Sigmoid colon (tissue), 7 donors: ENCODE measurements around the gene NVL. TPM values are rescaled to one million over a fixed set of nuclear protein-coding genes. Genes with fewer than 3 reads are reported as not detected.

Experiments used
- DNase-seq: peaks from one replicate; pipeline ENCODE4 v3.0.0-alpha.2; 2019
- H3K27ac ChIP-seq, 4 donors: fragments of 200-600 bp; sonication (generic); one replicate each; pipeline ENCODE4 v1.5.1; 2016 to 2019; ENCODE audit warnings: mild to moderate bottlenecking in 1 of 4
- H3K27me3 ChIP-seq, 3 donors: fragments of 200-600 bp; sonication (generic); one replicate each; pipeline ENCODE4 v1.5.1; 2019; ENCODE audit warnings: mild to moderate bottlenecking in 1 of 3
- H3K36me3 ChIP-seq, 4 donors: fragments of 200-600 bp; sonication (generic); one replicate each; pipeline ENCODE4 v1.5.1; 2016 to 2019
- H3K4me1 ChIP-seq, 4 donors: fragments of 200-600 bp; sonication (generic); one replicate each; pipeline ENCODE4 v1.5.1; 2017 to 2019
- H3K4me3 ChIP-seq, 4 donors: fragments of 200-600 bp; sonication (generic); one replicate each; pipeline ENCODE4 v1.5.1; 2017 to 2019; ENCODE audit warnings: mild to moderate bottlenecking in 2 of 4, moderate library complexity in 1 of 4
- H3K9me3 ChIP-seq, 4 donors: fragments of 200-600 bp in 3 of 4; sonication (generic) in 3 of 4; one replicate each; pipeline versions ENCODE4 v1.5.1 to v1.6.1; 2013 to 2019
- CTCF ChIP-seq, 4 experiments: fragments of 450-650 bp in 3 of 4; fragments of 200-600 bp in 1 of 4; IDR thresholded peaks; one replicate each; pipeline ENCODE4 v1.5.1; 2016 to 2019; ENCODE audit warnings: antibody characterized with exemption in 4 of 4, mild to moderate bottlenecking in 3 of 4, moderate library complexity in 2 of 4
- EP300 ChIP-seq, 4 donors: sonication (generic); formaldehyde crosslinking; IDR thresholded peaks; one replicate each; pipeline ENCODE4 v1.6.1; 2017; ENCODE audit warnings: antibody characterized with exemption in 4 of 4
- POLR2A ChIP-seq, 2 donors: fragments of 450-650 bp; IDR thresholded peaks; one replicate each; pipeline ENCODE4 v1.6.1; 2016; ENCODE audit warnings: antibody characterized with exemption in 2 of 2, mild to moderate bottlenecking in 2 of 2, moderate library complexity in 2 of 2
- POLR2AphosphoS5 ChIP-seq, 4 donors: sonication (generic); formaldehyde crosslinking; IDR thresholded peaks; one replicate each; pipeline ENCODE4 v1.6.1; 2017; ENCODE audit warnings: antibody characterized with exemption in 4 of 4
- WGBS, 2 donors: extraction: QIAGEN DNeasy Blood & Tissue Kit; methylation state at CpG; one replicate each; pipeline ENCODE4 v1.1.7; 2013; 5-methylcytosine and 5-hydroxymethylcytosine counted together
- intact Hi-C: fragments of 100-400 bp; cut with DNase I; formaldehyde crosslinking; loops from one replicate; pipeline ENCODE4 v1.15.1; 2023
- polyA plus RNA-seq, 3 donors: library from polyadenylated mRNA; stranded (reverse); fragments of 200-250 nt; gene quantifications; one replicate each; pipeline ENCODE4 v1.2.3, GENCODE V29; 2013
- total RNA-seq, 4 donors: library from RNA; depleted of rRNA; stranded (reverse); fragments of >200 nt; gene quantifications; one replicate each; pipeline ENCODE4 v1.1.0, GENCODE V29; 2016
- donor health status: healthy with polysubstance abuse.
- donor health status: Bipolar disorder and iron deficiency.
- donor health status: healthy.

The NVL gene
- total and polyA plus RNA-seq, 7 donors, result 21.4 to 32.4 (median 25.0) TPM

GRCh38 chr1:224301391-224301790 is 28.6 kb downstream of the NVL start:
- no peaks in the 10 kb centered on the region for H3K27me3 ChIP-seq
- intact Hi-C loops, result no loop called here
- 95 to 98% methylated on average over 1 of the region's 1 CpG for WGBS, 2 donors
- no peak for TF ChIP-seq CTCF (IDR thresholded peaks at IDR 0.05)
- H3K9me3 ChIP-seq, result no peaks in the 10 kb centered on the region
- peaks cover 41 to 100% (median 44%) of the 10 kb centered on the region in 4 donors for H3K36me3 ChIP-seq
- no peaks in the 10 kb centered on the region for H3K4me1 ChIP-seq
- DNase-seq, result no peak
- no peak overlapping the region for H3K4me3 ChIP-seq
- H3K27ac ChIP-seq, result no peak overlapping the region

GRCh38 chr1:224300346-224300745 is 29.6 kb downstream of the NVL start:
- no peak overlapping the region for H3K27ac ChIP-seq
- intact Hi-C loops, result no loop called here
- H3K9me3 ChIP-seq, result no peaks in the 10 kb centered on the region
- DNase-seq, result no peak
- H3K27me3 ChIP-seq, result no peaks in the 10 kb centered on the region
- H3K36me3 ChIP-seq, result peaks cover 41 to 100% (median 47%) of the 10 kb centered on the region in 4 donors
- 75 to 80% methylated on average over 2 of the region's 2 CpGs for WGBS, 2 donors
- H3K4me3 ChIP-seq, result no peak overlapping the region
- TF ChIP-seq POLR2AphosphoS5 (IDR thresholded peaks at IDR 0.05), result no peak
- no peak for TF ChIP-seq CTCF (IDR thresholded peaks at IDR 0.05)
- no peak for TF ChIP-seq EP300 (IDR thresholded peaks at IDR 0.05)
- no peak for TF ChIP-seq POLR2A (IDR thresholded peaks at IDR 0.05)
- no peaks in the 10 kb centered on the region for H3K4me1 ChIP-seq

GRCh38 chr1:224298346-224299330 is 31.3 kb downstream of the NVL start:
- DNase-seq, result no peak
- Histone ChIP-seq H3K27ac (no peak overlapping the region), H3K27me3 (no peaks in the 10 kb centered on the region), H3K36me3 (peaks cover 29 to 100% (median 48%) of the 10 kb centered on the region in 4 donors), H3K4me3 (no peak overlapping the region), H3K9me3 (no peaks in the 10 kb centered on the region), H3K4me1 (no peaks in the 10 kb centered on the region)
- WGBS, 2 donors, result 31 to 76% methylated on average over 8 of the region's 8 CpGs
- intact Hi-C loops, result no loop called here
- TF ChIP-seq EP300 (IDR thresholded peaks at IDR 0.05), result no peak

- H3K4me1 ChIP-seq, result no peaks in the 10 kb centered on the region
- no peak for TF ChIP-seq CTCF (IDR thresholded peaks at IDR 0.05)
- TF ChIP-seq EP300 (IDR thresholded peaks at IDR 0.05), result no peak
- no peak for TF ChIP-seq POLR2AphosphoS5 (IDR thresholded peaks at IDR 0.05)
- TF ChIP-seq POLR2A (IDR thresholded peaks at IDR 0.05), result no peak
- H3K27me3 ChIP-seq, result no peaks in the 10 kb centered on the region
- peaks cover 7 to 99% (median 43%) of the 10 kb centered on the region in 4 donors for H3K36me3 ChIP-seq
- no peak overlapping the region for H3K4me3 ChIP-seq
- DNase-seq, result no peak
- H3K27ac ChIP-seq, result no peak overlapping the region
- no peaks in the 10 kb centered on the region for H3K9me3 ChIP-seq
- intact Hi-C loops, result no loop called here
- WGBS, 2 donors, result 93 to 98% methylated on average over 1 of the region's 1 CpG
Measured at GRCh38 chr1:224294775-224295174, 35.2 kb downstream of the NVL start.

- 94 to 96% methylated on average over 3 of the region's 3 CpGs for WGBS, 2 donors
- intact Hi-C loops, result no loop called here
- Histone ChIP-seq H3K4me3 (no peak overlapping the region), H3K9me3 (no peaks in the 10 kb centered on the region), H3K36me3 (peaks cover 4 to 99% (median 48%) of the 10 kb centered on the region in 4 donors), H3K27ac (no peak overlapping the region), H3K4me1 (no peaks in the 10 kb centered on the region), H3K27me3 (no peaks in the 10 kb centered on the region)
- TF ChIP-seq POLR2AphosphoS5 (IDR thresholded peaks at IDR 0.05) (no peak), CTCF (IDR thresholded peaks at IDR 0.05) (no peak), EP300 (IDR thresholded peaks at IDR 0.05) (no peak), POLR2A (IDR thresholded peaks at IDR 0.05) (no peak)
- DNase-seq, result no peak
Measured at GRCh38 chr1:224292419-224292818, 37.6 kb downstream of the NVL start.
